SJCRH30 (cell line): ENCODE measurements around the gene CD160. TPM values are rescaled to one million over a fixed set of nuclear protein-coding genes. Genes with fewer than 3 reads are reported as not detected.
"Not testable (repeated sequence)": the region's sequence is repeated elsewhere in the genome, so short reads cannot be mapped to it uniquely, and the experiment has no call there.

Experiments
- DNase-seq, 2 experiments: peaks; one replicate each; pipeline ENCODE4 v3.0.0-alpha.2; 2015 to 2020
- H3K27ac ChIP-seq: fragments of 250-450 bp; sonication (Bioruptor Pico); 2 replicates; pipeline ENCODE4 v1.5.1; 2020; ENCODE audit warnings: mild to moderate bottlenecking, moderate library complexity
- H3K27me3 ChIP-seq: fragments of 250-450 bp; sonication (Bioruptor Pico); 2 replicates; pipeline ENCODE4 v1.5.1; 2020; ENCODE audit warnings: mild to moderate bottlenecking, moderate library complexity
- H3K36me3 ChIP-seq: fragments of 250-450 bp; sonication (Bioruptor Pico); 2 replicates; pipeline ENCODE4 v1.5.1; 2020; ENCODE audit warnings: mild to moderate bottlenecking, moderate library complexity
- H3K4me1 ChIP-seq: fragments of 250-450 bp; sonication (Bioruptor Pico); 2 replicates; pipeline ENCODE4 v1.5.1; 2020; ENCODE audit warnings: mild to moderate bottlenecking, moderate library complexity
- H3K4me3 ChIP-seq: fragments of 250-450 bp; sonication (Bioruptor Pico); 2 replicates; pipeline ENCODE4 v1.5.1; 2020; ENCODE audit warnings: mild to moderate bottlenecking, moderate library complexity
- H3K9me3 ChIP-seq: fragments of 250-450 bp; sonication (Bioruptor Pico); replicated peaks from 2 replicates; pipeline ENCODE4 v1.5.1; 2020; ENCODE audit warnings: mild to moderate bottlenecking, moderate library complexity
- total RNA-seq: library from RNA; depleted of rRNA; stranded (reverse); fragments of >200 nt; shearing (Covaris generic); gene quantifications from 2 replicates; pipeline ENCODE4 v1.2.3, GENCODE V29; 2014

The CD160 gene
- total RNA-seq, 1 experiment from 2014 or later = not detected

- DNase-seq = no peak
- peaks cover 22% of the 10 kb centered on the region; the same call in 1 of the 2 replicates for H3K36me3 ChIP-seq
- no peaks in the 10 kb centered on the region for H3K27me3 ChIP-seq
- H3K9me3 ChIP-seq = peaks cover 3% of the 10 kb centered on the region; the same call in 1 of the 2 replicates
- H3K4me3 ChIP-seq = no peak overlapping the region
- H3K4me1 ChIP-seq = no peaks in the 10 kb centered on the region
- no peak overlapping the region for H3K27ac ChIP-seq
Measured at GRCh38 chr1:145759721-145760120, 40.4 kb downstream of the CD160 start.

- not testable (repeated sequence) for H3K27me3 ChIP-seq, H3K27ac ChIP-seq, DNase-seq, H3K4me3 ChIP-seq, H3K4me1 ChIP-seq, H3K9me3 ChIP-seq
- peaks cover 22% of the 10 kb centered on the region; the same call in 1 of the 2 replicates for H3K36me3 ChIP-seq
Measured at GRCh38 chr1:145760395-145760949, 41.2 kb downstream of the CD160 start.

GRCh38 chr1:145761498-145761897 is 42.2 kb downstream of the CD160 start:
- DNase-seq = peak in 1 of 2 experiments; percentile 10
- not testable (repeated sequence) for H3K27ac ChIP-seq, H3K4me3 ChIP-seq, H3K27me3 ChIP-seq, H3K4me1 ChIP-seq, H3K9me3 ChIP-seq
- H3K36me3 ChIP-seq = peaks cover 22% of the 10 kb centered on the region; the same call in 1 of the 2 replicates

GRCh38 chr1:145762001-145762400 is 42.7 kb downstream of the CD160 start:
- not testable (repeated sequence) for DNase-seq

GRCh38 chr1:145764231-145764940 is 45.1 kb downstream of the CD160 start:
- H3K9me3 ChIP-seq, H3K4me3 ChIP-seq, H3K4me1 ChIP-seq, H3K27ac ChIP-seq, DNase-seq, H3K27me3 ChIP-seq: not testable (repeated sequence)
- peaks cover 22% of the 10 kb centered on the region; the same call in 1 of the 2 replicates for H3K36me3 ChIP-seq

More at GRCh38 chr1:145762001-145762400, 42.7 kb downstream of the CD160 start:
- H3K4me1 ChIP-seq, H3K27ac ChIP-seq, H3K9me3 ChIP-seq, H3K4me3 ChIP-seq, H3K27me3 ChIP-seq: not testable (repeated sequence)
- peaks cover 22% of the 10 kb centered on the region; the same call in 1 of the 2 replicates for H3K36me3 ChIP-seq

- not testable (repeated sequence) for H3K27ac ChIP-seq
Measured at GRCh38 chr1:145765127-145765526, 45.8 kb downstream of the CD160 start.

GRCh38 chr1:145765585-145766360 is 46.5 kb downstream of the CD160 start:
- H3K27me3 ChIP-seq, H3K27ac ChIP-seq, H3K9me3 ChIP-seq, H3K4me1 ChIP-seq, H3K4me3 ChIP-seq, DNase-seq: not testable (repeated sequence)
- H3K36me3 ChIP-seq = peaks cover 23% of the 10 kb centered on the region; the same call in 1 of the 2 replicates

More at GRCh38 chr1:145765127-145765526, 45.8 kb downstream of the CD160 start:
- not testable (repeated sequence) for H3K4me3 ChIP-seq, DNase-seq, H3K9me3 ChIP-seq, H3K4me1 ChIP-seq, H3K27me3 ChIP-seq
- peaks cover 24% of the 10 kb centered on the region; the same call in 1 of the 2 replicates for H3K36me3 ChIP-seq

DNA sequence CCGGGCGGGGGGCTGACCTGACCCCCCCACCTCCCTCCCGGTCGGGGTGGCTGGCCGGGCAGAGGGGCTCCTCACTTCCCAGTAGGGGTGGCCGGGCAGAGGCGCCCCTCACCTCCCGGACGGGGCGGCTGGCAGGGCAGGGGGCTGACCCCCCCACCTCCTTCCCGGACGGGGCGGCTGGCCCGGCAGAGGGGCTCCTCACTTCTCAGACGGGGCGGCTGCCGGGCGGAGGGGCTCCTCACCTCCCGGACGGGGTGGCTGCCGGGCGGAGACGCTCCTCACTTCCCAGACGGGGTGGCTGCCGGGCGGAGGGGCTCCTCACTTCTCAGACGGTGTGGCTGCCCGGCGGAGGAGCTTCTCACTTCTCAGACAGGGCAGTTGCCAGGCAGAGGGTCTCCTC is 47.6 kb downstream of the CD160 start:
- H3K4me3 ChIP-seq = not testable (repeated sequence)

DNA sequence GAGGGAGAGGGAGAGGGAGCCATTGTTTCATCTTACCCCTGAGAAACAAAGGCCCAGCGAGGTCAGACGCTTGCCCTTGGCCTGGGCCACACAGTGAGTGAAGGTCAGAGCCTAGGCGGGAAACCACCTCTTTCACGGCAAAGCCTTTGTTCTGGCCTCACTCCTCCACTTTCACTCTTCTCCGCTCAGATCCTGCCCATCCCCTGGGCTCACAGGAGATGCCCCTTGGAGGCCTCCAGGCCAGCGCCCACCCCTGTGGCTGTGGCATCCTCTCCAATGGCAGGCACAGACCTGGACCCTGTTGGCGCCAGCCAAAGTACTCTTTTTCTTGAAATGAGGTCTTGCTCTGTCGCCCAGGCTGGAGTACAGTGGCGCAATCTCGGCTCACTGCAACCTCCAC is 48.7 kb downstream of the CD160 start:
- not testable (repeated sequence) for H3K9me3 ChIP-seq, H3K4me3 ChIP-seq, H3K4me1 ChIP-seq, DNase-seq, H3K27ac ChIP-seq, H3K27me3 ChIP-seq
- peaks cover 15% of the 10 kb centered on the region; the same call in 1 of the 2 replicates for H3K36me3 ChIP-seq

More for the DNA sequence above, 47.6 kb downstream of the CD160 start:
- not testable (repeated sequence) for H3K9me3 ChIP-seq, DNase-seq, H3K4me1 ChIP-seq, H3K27ac ChIP-seq, H3K27me3 ChIP-seq
- peaks cover 18% of the 10 kb centered on the region; the same call in 1 of the 2 replicates for H3K36me3 ChIP-seq

DNA sequence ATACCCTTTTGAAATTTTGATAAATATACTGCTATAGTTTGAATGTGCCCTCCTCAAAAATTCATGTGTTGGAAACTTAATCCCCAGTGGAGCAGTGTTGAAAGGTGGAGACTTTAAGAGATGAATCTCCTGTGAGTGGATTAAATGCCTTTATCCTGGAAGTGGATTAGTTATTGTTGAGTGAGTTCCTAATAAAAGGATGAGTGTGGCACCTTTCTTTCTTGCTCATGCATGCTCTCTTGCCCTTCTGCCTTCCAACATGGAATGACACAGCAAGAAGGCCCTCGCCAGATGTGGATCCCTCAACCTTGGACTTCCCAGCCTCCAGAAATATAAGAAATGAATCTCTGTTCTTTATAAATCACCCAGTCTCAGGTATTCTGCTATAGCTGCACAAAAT is 51.8 kb downstream of the CD160 start:
- Histone ChIP-seq H3K27me3 (no peaks in the 10 kb centered on the region), H3K36me3 (peaks cover 9% of the 10 kb centered on the region; the same call in 1 of the 2 replicates), H3K27ac (no peak overlapping the region), H3K4me1 (no peaks in the 10 kb centered on the region), H3K9me3 (no peaks in the 10 kb centered on the region), H3K4me3 (no peak overlapping the region)
- DNase-seq = no peak

- no peak for DNase-seq
- Histone ChIP-seq H3K4me1 (no peaks in the 10 kb centered on the region), H3K36me3 (peaks cover 9% of the 10 kb centered on the region; the same call in 1 of the 2 replicates), H3K9me3 (no peaks in the 10 kb centered on the region), H3K27me3 (no peaks in the 10 kb centered on the region), H3K27ac (no peak overlapping the region), H3K4me3 (no peak overlapping the region)
Measured at GRCh38 chr1:145773423-145773822, 54.1 kb downstream of the CD160 start.

DNA sequence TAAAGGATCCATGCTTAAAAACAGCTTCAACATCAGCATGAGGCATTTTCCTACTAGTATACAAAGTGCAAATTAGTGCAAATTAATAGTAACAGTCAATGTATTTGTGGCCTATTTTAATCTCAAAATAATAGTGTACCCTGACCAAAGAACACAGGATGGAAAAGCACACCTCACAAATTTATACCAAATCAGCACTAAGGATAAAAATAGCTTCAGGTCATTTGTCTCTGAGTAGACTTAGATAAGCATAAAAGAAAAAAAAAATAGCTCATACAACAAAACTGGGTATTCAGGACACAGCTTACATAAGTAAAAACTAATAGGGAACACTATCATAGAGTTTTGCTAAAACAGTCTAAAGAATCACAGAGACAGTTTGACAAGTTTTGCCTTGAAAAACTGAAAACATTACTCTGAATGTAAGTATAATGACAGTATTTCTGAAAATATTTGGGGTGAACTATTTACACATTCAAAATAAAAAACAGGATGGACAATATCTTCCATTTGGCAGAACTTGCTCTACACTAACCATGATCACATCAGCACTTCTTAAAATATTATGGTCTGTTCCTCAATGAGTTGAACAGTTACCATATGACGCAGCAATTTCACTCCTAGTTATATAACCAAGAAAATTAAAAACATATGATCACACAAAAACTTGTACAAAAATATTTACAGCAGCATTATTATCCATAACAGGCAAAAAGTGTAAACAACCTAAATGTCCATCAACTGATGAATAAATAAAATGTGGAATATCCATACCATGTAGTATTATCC is 58.3 kb downstream of the CD160 start:
- H3K27me3 ChIP-seq = no peaks in the 10 kb centered on the region
- no peaks in the 10 kb centered on the region for H3K9me3 ChIP-seq
- H3K4me3 ChIP-seq = no peak overlapping the region
- no peak for DNase-seq
- no peak overlapping the region for H3K27ac ChIP-seq
- H3K36me3 ChIP-seq = no peaks in the 10 kb centered on the region
- H3K4me1 ChIP-seq = no peaks in the 10 kb centered on the region

GRCh38 chr1:145778146-145778540 is 58.8 kb downstream of the CD160 start:
- no peak overlapping the region for H3K27ac ChIP-seq
- no peak for DNase-seq
- no peaks in the 10 kb centered on the region for H3K9me3 ChIP-seq
- no peaks in the 10 kb centered on the region for H3K4me1 ChIP-seq
- no peak overlapping the region for H3K4me3 ChIP-seq
- no peaks in the 10 kb centered on the region for H3K36me3 ChIP-seq
- no peaks in the 10 kb centered on the region for H3K27me3 ChIP-seq
